HG02884 (cell line): ENCODE data around the gene TRIP11.
A peak's percentile ranks its signal among the peaks of the same experiment; 100 is the strongest.

Experiments
- ATAC-seq: cut with Tn5 transposase; IDR thresholded peaks from one replicate; pipeline ENCODE4 v1.9.1; 2021; ENCODE audit warnings: mild to moderate bottlenecking, moderate library complexity; ENCODE audit not compliant: unreplicated experiment

Gene TRIP11

DNA sequence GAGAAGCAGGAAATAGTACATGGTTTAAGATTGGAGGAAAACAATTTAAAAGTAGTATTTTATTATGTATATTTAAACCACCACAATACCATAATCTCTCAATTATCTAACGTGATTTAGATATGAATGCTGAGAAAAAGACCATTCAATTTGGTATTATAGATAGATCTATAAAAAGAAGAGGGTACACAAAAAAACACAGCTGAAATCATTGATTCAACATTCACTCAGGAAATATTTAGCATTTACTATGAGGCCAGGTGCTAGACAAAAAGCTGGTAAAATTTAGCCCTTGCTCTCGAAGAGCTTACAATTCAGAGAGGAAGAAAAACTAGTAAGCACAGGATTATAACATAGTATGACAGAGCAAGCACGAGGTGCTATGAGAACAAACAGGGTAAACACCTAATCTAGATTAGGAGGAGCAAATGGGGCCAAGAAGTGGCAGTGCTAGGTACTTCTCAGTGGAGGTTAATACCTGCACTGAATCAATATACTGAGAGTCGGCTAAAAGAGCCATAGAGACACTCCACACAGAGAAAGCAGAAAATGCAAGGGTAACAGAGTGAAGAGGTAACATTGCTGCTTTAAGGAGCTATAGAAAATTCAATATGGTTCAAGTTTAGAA, 27.6 kb downstream of the TRIP11 start:
- no peak for ATAC-seq

DNA sequence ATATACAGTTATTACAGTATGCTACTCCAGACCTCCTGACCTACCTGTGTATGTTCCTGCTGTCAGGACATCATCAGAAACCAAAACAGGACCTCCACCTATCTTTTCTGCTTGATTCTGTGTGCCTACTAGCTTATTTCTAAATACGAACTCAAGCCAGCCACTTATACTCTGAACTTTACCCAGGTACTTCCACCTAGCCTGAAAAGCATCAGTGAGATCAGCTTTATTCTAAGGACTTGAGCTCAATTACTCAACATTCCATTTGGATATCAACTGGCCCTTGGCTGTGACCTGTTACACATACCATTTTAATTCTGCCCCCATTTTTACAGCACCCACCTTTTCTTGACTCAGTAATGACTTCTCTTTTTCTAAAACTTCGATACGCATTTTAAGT, 29.2 kb downstream of the TRIP11 start:
- ATAC-seq, result no peak

DNA sequence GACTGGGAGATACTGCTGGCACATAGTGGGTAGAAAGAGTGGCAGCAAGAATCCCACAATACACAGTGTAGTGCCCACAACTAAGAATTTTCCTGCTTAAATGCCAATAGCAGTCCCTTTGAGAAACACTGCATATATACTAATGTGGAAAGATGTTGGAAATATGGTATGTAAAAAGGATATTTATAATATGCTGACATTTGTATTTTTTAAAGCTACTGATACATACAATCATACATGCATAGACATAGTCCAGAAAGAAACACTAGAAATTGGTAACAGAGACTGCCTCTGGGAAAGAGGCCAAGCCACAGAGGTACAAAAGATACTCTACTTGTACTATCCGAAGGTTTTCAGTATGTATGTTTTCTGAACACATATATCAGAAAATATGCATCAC, 30.3 kb downstream of the TRIP11 start:
- ATAC-seq, result no peak

DNA sequence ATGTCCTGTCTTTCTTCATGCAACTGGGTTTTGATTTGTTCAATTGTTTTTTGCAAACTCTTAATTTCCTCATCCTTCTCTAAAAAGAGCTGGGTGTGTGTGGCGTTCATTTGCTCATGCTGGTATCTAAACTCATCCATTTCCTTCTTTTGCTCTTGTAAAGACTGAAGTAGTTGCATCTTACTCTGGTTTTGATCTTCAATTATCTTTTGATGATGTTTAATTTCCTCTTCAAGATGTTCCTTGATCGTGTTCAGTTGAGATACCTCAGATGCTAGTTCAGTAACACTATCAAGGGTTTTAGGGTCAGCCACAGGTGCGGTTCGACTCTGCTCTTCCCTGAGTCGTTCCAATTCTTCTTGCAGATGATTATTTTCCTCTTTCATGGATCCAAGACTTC, 34.8 kb downstream of the TRIP11 start:
- ATAC-seq, result no peak

DNA sequence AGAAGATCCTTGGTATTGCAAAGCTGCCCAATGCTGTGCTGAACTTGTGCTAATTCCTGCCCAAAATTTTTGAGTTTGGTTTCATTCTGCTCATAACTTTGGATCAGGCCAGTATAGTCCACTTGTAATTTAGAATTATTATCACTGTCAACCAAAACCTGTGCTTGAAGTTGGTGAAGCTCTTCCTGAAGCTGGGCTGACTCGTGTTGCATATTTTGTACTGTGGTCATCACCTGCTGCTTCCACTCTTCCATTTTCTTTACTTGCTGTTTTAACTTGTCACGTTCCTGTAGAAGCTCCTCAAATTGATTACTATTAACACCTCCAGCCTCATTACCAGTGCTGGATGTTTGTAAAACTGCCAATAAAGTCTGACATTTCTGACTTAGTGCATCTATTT, 35.8 kb downstream of the TRIP11 start:
- no peak for ATAC-seq

DNA sequence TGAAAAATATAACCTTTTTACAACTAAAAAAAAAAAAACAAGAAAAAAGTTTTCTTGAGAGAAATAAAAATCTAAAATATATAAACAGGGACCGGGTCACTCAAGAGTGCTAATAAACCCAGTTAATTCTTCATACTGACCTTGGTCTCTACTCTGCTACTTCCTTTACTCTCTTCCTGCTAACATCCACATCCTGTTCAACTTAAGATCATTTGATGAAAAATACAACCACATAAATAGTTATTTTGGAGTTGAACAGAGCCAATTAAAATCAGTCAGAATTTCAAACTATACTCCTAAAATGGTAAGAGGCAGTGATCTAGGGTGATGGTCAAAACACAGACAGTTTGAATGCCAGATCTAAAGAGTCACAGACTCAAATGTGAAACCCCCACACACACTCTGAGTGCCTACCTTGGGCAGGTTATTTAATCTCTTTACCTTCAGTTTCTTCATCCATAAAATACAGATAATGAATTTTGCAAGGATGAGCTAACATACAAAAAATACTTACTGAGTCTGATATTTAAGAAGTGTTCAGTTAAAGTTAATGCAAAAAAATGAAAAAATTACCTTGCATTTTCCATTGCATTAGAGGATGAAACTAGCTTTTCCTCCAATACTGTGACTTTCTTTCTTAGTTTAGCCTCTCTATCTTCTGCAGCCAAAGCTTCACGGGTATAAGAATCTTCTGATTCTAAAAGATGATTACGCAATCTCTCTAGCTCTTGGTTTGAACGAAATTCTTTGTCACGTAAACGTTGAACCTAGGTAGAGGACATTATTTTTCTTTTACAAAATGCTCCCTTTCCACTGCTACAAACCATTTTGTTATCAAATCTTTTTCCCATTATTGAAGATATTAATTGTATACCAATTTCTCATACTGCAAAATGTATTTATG, 40.9 kb downstream of the TRIP11 start:
- no peak for ATAC-seq

DNA sequence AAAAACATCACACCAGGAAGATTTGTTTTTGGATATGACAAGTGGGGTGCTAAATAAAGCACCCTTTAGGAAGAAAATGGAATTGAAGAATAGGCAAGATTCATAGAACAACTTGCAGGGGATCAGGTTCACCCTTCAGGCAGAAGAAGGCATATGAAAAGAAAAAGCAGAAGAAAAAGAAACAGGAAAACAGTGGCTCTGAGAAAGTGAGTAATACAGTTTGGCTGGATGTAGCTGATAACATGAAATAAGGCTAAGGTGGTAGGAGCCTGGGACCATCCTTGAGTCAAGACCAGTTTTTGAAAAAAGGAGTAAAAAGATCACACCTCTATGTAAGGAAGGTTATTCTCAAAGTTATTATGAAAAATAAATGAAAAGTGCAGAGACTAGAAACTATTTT, 42.4 kb downstream of the TRIP11 start:
- no peak for ATAC-seq

DNA sequence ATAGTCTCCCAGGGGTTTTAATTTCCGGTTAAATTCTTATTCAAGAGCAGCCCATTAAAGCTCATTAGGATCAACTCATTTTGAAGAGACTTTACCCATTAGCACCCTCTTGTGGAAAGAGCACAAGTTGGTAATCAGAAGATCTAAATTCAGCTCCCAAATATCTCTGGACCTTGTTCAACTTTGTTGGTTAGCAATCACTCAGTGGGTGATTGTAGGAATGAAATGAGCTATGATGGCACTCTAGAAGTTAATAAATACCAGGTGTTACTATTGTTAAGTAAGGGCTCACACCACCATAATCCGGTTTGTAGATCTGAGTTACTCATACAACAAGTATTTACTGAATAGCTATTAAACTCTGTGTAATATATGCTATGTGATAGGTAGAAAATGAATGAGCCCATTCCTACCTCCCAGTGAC, 42.9 kb downstream of the TRIP11 start:
- no peak for ATAC-seq

DNA sequence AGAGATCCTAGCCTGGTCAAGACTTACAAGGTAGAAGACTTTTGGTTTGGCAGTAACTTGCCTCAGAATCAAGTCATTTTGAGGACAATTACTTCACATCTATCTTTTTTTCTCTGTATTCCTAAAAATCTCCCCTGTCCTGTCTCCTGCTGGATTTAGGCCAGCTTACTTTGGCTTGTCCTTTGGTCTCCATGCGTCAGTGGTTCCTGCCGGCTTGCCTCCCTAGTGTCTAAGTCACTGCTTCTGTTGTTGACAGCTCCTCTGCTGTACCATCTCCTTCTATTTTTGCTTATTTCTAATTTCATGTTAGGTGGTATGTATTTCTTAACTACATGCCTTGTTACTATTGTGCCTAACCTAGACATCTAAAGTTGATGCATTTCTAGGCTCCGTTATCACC, 52.7 kb downstream of the TRIP11 start:
- no peak for ATAC-seq

DNA sequence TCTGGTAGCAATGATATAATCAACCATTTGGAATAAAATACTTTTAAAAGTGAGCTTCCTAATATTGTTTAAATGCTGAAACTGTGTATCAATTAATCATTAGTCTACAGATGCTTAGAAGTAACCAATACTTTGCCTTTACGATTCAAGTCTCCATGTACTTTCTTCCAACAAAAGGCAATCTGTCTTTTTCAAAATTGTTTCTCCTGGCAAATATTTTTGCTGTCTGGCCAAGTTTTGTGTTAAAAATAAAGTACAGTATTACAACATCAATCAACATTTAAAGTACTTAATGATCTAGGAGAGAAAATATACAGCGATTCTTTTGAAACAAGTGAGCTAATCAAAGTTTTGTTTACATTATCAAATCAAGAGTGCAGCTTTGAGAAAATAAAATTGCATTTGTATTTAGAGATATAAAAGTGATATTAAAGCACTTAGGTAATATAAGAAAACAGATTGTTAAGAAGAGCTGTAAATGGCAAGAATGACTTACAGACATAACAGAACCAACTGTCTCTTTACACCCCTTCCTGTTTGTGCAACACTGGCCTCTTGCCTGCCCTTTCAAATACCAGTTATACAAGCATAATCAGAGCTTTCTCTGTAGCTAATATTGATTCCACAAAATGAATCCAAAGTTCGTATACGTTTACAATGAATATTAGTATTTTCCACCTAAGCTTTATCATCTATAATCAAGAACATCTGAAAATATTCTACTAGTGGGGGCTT, 54.2 kb downstream of the TRIP11 start:
- ATAC-seq, result no peak

DNA sequence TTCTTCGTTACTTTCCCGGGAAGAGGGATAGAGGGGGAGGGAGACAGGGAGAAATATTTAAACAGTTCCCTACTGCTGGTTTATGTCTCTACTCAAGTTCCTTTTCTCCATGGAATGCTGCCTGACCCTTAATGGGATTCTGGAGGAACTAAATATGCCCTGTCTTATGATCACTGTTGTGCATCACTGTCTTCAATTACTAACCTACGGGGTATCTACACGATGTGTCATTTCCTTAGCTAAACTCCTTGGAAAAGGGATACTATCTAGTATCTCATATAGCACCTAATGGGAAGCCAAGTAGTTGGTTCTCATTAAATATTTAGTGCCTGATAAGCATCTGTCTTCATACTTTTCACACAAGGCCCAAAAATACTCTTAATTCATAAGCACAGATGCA, 54.9 kb downstream of the TRIP11 start:
- no peak for ATAC-seq

DNA sequence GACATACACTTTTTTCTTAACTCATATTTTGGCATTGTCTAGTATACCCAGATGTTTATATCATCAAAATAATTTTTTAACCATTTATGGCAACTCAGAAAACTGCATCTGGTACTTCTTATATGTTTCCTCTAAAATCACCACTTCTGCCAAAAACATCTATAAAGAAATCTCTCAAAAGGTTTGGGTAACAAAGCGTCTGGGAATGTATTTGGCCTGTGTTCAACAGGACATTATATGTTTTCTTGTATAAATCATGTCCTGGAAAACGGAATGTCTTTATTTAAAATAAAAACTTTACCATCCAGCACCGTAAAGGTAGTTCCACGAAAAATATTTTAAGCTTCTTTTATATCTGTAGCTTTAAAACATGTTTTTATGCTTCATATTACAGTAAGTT, 56.3 kb downstream of the TRIP11 start:
- no peak for ATAC-seq

DNA sequence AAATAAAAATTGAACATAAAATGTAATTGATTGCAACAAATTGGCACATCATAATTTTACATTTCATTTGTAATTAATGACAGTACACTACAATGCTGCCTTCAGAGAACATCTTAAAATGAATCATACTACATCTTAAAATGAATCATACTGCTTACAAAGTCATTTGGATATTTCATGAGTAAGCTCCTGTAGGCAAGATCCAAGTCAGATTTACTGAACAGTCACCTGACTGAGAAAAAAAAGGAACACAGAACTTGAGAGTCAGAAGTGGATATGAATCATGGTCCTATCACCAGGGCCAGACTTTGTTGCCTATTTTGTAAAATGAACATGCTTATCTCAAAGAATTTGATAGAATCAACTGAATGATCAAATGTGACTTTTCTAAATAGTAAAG, 59.7 kb downstream of the TRIP11 start:
- peak; percentile 90 for ATAC-seq

DNA sequence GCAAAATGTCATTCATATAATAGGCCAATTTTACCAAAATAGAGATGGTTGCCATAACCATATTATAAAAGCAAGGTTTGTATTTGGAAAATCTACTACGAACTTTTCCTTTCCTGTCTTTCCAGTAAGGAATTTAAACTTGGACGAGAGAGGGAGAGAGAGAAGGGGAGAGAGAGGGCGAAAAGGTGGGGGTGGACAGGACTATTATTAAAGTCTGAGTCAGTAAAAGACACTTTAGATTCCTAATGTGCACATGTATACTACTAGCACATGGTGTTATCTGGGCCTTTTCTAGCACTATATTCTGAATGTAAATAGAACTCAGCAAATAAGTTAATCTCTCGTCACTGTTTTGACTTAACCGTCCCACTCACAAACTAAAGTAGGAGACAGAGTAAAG, 62.0 kb downstream of the TRIP11 start:
- no peak for ATAC-seq

DNA sequence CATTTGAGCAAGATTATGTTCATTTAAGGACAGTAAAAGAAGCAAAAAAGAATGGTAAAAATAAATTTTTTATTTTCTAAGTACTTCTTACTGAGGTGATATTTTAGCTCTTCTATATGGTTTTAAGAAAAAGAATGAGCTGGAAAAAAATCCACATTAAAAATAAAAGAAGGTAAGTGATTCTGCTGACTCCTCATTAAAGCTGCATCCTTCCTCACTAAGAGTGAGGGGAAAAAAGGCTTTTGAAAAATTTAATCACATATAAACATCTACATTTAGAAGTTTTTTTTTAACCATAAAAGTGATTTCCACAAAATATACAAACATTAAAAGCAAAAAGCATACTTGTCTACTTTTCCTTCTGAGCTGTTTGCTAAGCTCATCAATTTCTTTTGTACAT, 64.1 kb downstream of the TRIP11 start:
- ATAC-seq, result no peak

DNA sequence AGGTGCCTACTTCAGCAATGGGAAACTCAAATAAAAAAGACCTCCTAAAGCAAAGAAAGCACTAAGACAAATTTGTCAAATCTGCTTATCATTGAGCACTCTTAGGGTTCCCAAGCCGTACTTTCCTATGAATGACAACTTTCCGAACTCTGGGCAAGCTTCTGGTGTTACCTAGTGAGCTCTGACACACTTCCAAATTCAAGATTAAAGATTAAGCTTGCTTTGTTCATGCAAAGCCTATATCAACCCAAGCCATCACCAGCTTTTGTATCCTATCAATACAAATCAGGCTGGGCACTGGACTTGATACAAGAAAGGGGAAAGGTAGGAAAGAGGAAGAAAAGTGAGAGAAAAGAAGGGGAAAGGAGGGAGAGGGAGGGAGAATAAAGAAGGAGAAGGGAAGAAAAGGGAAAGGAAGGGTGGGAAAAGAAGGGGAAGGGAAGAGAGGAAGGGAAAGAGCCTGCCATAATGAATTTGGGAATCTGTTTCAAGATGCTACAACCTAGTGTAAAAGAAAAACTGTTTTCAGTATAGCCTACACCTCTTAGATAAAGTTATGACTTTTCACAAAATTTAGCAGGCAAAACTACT, 68.6 kb downstream of the TRIP11 start:
- no peak for ATAC-seq

DNA sequence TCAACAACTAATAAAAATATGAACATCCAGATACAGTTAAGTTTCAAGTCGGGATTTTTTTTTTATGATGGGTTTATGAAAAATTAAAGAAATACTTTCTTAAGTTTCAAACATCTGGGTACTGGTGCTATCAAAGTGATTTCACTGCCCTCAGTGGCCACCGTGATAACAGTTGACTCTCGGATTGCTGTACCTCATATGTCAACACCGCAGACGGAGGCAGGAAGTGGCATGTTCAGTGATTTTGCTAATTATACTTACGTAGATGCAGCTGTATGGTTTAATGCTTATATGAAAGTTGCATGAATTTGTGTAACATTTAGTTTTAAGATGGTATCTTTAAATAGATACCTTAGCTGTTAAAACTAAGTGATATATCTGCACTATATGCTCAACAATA, 71.6 kb downstream of the TRIP11 start:
- ATAC-seq, result no peak

DNA sequence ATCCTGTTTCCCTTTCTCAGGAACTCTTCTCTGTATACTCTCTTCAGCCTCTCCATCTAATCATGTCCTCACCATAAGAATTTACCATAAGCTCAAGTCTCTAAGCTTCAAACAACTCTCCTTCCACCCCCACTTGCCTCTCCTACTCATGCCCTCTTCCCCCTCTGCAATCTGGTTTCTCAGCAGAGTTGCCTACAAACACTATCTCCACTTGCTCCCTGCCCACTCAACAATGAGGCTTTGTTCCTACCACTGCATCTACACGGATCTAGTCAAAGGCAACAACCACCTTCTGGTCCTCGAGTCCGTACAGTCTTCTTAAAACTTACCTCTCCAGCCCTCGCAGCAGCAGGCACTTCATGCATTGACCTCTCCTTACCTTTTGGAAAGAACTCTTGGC, 75.1 kb downstream of the TRIP11 start:
- ATAC-seq, result no peak

DNA sequence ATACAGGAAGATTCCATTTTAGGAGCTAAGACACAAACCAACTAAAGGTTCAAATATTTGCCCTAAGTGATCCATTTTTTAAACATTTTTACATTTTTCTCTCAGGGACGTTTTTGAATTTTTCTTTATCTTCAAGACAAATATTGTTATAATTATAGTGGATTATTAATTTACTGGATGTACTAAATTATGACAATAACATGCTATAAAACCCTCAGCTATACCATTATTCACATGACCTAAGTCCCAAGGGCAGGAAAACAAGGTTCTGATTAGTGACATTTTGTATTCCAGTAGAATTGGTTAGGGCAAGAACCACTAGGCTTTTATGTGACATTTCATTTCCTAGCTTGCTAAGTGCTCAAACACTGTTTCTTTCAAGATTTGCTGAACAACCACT, 75.8 kb downstream of the TRIP11 start:
- ATAC-seq, result no peak

DNA sequence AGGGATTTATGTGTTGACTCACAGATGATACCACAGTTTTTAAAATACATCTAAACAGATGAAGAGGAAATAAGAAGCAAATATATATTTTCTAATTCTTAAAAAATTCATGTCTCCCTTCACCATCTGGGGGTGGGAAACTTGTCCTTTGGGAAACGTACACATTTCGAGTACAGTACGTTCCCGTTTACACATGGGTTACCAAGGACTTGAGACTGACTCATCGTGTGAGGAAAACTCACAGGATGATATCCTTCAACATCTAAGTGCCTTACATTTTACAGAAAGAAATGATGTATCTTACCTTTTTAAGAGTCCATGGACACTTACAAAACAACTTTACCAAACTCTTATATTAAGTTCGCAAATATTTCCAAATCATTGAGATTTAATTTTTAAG, 76.4 kb downstream of the TRIP11 start:
- ATAC-seq, result no peak
